T47D (cell line): ENCODE data around the gene TBX5.

Experiments
- DNase-seq, 2 experiments: peaks; one replicate each; pipeline versions ENCODE4 v3.0.0 to v3.0.0-alpha.2; 2011 to 2012; ENCODE audit warnings: low read depth in 1 of 2, low spot score in 1 of 2
- JUND ChIP-seq: IDR thresholded peaks from 2 replicates; pipeline ENCODE4 v1.6.1; 2012; ENCODE audit warnings: low read depth
- in situ Hi-C: cut with HindIII; loops from 2 replicates; pipeline ENCODE4 v1.10.0; 2016; ENCODE audit warnings: low sequenced_read_pairs, low pct_unique_long_range_greater_than_20kb

The TBX5 gene

DNA sequence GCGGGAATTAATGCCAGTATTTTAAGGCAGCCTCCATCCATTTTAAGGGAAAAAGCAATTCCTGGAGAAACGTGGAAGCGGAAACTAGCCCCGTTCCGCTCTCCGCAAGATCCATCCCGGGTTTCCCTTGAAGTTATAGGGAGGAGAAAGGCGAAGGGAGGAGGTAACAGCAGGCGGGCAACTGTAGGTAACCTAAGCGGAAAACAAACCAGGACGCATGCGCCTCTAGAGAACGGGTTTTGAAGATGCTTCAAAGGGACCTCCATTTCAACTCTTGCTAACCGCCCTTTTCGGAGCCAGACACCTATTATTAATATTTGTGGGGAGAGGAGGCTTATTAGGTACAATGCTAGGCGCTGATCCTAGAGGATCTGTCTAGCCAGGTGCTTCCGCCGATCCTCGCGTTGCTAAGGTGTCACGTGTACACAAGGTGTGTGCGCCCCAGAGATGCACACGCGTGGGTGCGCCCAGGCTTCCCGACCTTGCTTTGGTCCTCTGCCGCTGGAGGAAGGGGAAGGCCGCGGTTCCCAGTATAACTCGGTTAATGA, 6.2 kb downstream of the TBX5 start:
- in situ Hi-C loops, result no loop called here
- peak in 1 of 2 experiments; percentile 61 for DNase-seq
- TF ChIP-seq JUND, result no peak

DNA sequence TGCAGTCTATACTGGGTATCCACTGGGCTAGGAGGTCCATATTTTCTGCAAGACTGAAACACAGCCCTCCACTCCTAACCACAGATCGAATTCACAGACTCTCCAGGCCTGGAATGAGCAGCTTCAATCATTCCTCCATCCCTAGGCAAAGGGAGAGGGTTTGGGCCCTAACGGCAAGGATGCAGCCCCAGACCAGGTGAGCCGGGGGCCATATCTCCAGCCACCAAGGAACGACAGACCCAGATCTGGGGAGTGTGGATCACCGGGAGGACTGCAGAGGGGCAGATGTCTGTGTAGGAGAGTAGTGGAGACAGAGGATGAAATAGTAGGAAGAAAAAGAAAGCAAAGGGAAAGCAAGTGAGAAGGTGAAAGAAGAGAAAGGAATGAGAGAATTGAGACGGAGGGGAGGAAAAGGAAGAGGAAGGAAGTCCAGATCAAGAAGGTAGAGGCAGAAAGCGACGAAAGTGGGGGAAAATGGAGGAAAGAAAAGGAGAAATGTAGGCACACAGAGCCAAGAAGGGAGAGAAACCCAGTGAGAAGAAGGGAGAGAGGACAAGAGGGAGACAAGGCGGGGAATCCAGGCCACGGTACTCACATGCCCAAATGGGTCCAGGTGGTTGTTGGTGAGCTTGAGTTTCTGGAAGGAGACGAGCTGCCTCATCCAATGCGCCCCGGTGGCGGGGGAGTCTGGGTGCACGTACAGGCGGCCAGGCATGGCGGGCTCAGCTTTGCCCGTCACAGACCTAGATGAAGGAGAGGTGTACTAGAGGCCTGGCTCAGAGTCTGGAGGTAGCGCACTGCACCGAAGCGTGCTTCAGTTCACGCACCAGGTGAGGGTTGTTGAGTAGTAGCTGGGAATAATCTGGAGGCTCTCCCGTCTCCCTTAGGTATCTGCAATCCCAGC, 7.7 kb downstream of the TBX5 start:
- no peak for TF ChIP-seq JUND
- in situ Hi-C loops, result no loop called here
- DNase-seq, result no peak

DNA sequence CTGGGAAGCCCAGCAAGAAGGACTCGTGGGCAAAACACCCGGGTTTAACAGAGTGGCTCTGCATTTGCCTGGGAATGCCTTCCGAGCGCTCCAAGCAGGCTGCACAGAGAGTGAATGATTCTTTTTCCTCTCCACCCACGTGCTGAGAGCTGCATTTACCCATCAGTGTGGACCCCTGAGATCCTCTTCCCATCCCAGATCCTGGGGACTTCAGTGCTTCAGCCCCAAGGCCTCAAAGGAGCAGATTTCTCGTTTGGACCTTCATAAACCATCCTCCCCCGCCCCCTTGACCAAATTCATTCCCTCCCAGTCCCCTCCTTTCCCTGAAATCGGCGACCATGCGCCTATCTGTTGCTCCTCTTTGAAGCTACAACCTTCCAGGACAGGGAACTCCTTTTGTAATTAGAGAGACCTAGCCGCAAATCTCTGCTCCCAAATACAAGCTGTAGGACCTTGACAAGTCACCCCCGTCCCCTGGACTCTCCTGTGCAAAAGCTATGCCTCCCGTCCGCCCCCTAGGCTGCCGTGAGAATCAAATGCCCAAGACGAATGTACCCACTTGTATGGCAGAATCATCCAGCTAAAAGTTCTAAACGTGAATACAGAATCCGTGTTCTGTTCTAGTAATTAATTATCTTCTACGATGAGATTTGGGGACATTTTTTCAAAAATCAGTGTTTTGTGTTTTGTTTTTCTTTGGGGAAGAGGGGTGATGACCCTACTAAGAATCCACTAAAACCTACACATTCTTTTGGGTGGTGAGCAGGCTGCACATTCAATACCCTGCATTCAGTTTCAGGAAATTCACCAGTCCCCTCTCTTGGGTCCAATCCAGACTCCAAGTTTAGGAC, 8.8 kb downstream of the TBX5 start:
- no peak for DNase-seq
- TF ChIP-seq JUND, result no peak
- in situ Hi-C loops, result no loop called here

DNA sequence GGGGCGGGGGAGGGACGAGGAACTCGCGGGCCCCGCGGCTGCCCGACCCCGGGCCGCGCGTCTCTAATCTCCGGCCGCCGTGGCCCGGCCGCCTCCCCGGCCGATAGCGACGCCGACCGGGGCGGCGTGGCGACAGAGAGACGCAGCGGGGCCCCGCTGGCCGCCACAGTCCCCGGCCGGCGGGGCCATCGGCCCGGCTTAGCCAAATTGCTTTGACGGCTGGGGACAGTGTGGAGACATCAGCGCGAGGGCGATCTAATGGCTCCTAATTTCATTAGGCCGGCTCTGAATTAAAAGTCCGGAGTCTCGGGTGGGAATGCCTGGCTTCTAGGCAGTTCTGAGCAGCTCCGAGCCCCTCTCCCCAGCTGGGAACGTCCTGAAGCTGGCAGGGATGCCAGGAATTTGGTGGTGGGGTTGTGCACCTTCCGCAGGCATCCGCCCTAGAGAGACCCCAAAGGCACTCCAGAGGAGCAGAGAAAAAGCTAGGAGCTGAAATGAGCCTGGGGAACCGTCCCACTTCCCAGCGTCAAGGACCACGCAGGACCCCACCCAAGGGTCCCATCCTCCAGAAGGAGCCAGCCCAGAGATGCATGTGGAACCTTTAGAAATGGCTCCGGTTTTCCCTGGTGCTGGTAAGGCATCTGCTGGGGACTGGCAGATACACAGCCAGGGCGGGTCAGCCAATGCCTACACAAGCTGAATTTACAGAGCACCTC, 9.6 kb downstream of the TBX5 start:
- TF ChIP-seq JUND, result no peak
- in situ Hi-C loops, result no loop called here
- no peak for DNase-seq

DNA sequence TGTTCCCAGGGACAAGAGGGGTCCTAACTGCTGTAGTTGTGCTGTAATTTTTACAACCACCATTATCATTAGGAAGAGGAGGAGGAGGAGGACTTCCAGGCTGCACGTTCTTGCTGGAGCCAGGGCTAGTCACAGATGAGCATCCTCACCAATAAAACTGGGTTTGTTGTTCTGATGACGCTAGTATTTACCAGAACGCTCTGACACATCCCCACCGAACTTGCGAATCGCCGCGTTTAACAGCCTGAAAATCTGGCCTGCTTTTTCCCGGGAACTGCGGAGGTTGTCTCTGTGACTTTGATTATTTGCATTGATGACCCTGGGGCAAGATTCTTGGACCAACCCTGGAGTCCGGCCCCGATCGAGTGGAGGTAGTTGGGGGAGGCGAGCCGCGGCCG, 10.2 kb downstream of the TBX5 start:
- in situ Hi-C loops, result no loop called here
- no peak for DNase-seq
- no peak for TF ChIP-seq JUND

DNA sequence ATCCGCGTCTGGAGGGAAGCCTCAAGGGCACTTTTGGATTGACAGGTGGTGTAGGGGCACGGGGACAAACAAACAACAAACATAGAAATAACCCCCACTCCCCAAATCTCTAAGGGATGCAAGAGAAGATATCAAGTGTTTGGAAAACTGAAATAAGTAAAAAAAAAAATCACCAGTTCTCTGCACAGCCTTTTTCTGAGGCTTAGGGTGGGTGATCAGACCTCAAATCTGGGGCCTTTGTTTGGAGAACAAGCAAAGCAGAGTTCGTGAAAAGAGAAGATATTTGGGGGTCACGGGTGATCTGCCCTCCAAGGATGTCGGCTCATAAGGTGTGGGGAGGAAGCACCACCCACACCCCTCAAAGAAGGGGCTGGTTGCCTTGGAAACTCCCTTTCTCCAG, 10.7 kb downstream of the TBX5 start:
- no peak for DNase-seq
- in situ Hi-C loops, result no loop called here
- no peak for TF ChIP-seq JUND

DNA sequence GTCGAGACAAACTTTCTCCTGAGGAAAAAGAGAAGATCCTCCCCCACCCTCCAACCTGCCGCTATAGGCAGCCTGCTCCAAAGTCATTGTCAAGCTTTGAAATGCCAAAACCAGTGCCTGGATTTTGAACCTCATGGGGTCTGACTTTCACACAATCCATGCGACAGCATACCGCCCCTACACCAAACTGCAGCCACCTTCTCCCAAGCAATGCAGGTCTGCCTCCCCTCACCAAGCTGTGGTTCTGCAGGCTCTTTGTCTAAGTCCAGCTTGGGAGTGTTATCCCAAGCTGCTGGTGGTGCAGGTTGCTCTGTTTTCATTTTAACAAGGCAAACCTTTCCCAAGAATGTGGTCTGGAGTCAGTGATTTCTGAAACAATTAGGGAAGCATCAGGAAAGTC, 12.4 kb downstream of the TBX5 start:
- no peak for TF ChIP-seq JUND
- no peak for DNase-seq
- in situ Hi-C loops, result no loop called here

DNA sequence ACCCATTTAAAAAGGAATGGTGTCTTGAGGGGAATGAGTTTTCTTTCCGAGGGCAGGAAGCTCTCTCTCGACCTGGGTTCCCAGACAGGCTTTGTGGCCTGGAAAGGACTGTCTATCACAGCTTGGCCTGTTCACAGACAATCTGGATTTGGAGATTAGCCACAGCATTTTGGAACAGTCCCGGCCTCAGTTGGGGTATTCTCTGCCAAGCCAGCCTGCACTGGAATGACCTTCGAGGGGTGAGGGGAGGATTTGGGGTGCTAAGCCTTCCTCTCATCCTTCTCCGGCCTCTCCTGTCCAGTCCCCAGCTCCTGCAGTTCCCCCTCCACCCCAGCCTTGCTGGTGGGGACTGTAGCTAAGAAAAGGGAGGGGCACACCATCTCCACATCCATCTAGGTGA, 13.0 kb downstream of the TBX5 start:
- no peak for DNase-seq
- no peak for TF ChIP-seq JUND
- in situ Hi-C loops, result no loop called here

DNA sequence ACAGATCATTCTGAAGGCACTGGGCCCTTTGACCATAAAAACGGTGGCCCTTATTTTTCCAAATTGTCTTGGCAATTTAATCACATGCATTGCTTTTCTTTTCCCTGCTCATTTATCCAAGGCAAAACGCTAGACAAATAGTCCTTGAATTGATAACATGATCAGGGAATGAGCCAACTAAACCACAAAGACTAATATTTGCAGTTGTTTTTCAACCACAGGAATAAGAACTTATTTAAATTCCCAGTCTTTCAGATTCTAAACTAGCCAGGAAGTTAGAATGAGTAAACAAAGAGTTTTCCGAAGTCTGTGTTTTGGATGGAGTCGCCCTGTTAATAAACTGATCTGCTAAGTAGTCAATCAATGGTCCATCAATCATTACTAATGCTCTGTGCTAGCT, 14.9 kb downstream of the TBX5 start:
- no peak for TF ChIP-seq JUND
- DNase-seq, result no peak
- in situ Hi-C loops, result no loop called here

DNA sequence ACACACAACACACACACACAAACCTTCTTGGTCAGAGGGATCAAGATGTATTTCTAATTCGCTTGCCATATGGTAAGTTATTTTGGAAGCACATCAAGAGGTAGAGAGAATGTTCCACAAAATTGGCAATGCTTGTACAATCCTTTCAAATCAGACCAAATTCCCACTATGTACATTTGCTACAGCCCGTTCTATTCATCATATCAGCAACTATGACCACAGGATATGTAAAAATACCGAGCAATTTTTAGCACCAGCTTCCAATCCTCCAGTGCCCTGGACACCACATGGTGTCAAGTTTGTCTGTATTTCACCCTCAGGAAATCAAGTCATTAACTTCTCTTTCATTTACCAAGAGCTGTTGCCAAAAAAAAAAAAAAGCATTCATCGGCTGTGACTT, 21.2 kb downstream of the TBX5 start:
- in situ Hi-C loops, result no loop called here
- DNase-seq, result no peak
- TF ChIP-seq JUND, result no peak

DNA sequence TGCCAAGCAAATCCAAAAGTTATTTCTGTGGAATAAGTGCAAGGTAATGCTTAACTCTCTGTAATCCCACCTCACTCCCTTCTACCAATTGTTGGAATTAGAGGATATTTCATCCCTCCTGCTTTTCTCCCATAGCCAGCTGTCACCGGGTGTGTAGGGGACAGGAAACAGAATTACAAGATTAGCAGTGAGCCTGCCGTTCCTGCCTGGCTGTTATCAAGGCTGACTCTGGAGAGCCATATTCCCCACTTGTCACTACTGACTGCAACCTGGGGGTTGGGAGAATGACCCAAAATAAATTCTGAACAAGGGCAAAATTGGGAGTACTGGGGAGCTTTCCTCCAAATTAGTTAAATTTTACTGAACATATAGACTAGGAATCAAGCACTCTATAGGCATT, 24.8 kb downstream of the TBX5 start:
- in situ Hi-C loops, result no loop called here
- no peak for DNase-seq
- TF ChIP-seq JUND, result no peak

DNA sequence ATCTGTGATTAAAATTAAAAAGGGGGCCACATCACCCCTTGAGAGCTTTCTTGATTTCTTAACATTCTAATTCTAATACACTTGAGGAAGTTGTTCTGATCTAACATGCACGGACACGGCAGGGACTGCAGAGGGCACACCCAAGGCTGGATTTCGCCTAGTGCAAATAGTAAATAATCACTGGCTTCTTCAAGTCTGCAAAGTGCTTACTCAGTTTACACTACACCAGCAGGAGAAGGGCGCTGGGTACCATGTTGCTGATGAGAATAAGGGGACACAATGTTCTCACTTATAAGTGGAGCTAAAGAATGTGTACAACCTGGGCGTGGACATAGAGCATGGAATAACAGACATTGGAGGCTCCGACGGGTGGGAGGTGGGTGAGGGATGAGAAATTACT, 34.2 kb downstream of the TBX5 start:
- in situ Hi-C loops, result no loop called here
- DNase-seq, result no peak
- TF ChIP-seq JUND, result no peak
